Glutamatergic neuron (in vitro differentiated cells): ENCODE data around the gene STXBP4. TPM values are rescaled to one million over a fixed set of nuclear protein-coding genes. Genes with fewer than 3 reads are reported as not detected.

Experiments used
- DNase-seq: peaks from one replicate; pipeline ENCODE4 v3.0.0; 2022
- H3K27ac Mint-ChIP-seq: one replicate; pipeline ENCODE4 v1.8.0; 2020; ENCODE audit warnings: mild to moderate bottlenecking, mixed read lengths, inconsistent platforms; ENCODE audit not compliant: unreplicated experiment
- H3K27me3 Mint-ChIP-seq: one replicate; pipeline ENCODE4 v1.8.0; 2020; ENCODE audit warnings: mild to moderate bottlenecking, moderate library complexity, mixed read lengths, inconsistent platforms; ENCODE audit not compliant: unreplicated experiment
- H3K36me3 Mint-ChIP-seq: one replicate; pipeline ENCODE4 v1.8.0; 2020; ENCODE audit warnings: mild to moderate bottlenecking, mixed read lengths, inconsistent platforms; ENCODE audit not compliant: unreplicated experiment
- H3K4me1 Mint-ChIP-seq: one replicate; pipeline ENCODE4 v1.8.0; 2020; ENCODE audit warnings: mild to moderate bottlenecking, low read depth, mixed read lengths, inconsistent platforms; ENCODE audit not compliant: unreplicated experiment
- H3K4me3 Mint-ChIP-seq: one replicate; pipeline ENCODE4 v1.8.0; 2020; ENCODE audit warnings: mild to moderate bottlenecking, mixed read lengths, inconsistent platforms; ENCODE audit not compliant: unreplicated experiment
- H3K9me3 Mint-ChIP-seq: one replicate; pipeline ENCODE4 v1.8.0; 2020; ENCODE audit warnings: mild to moderate bottlenecking, moderate library complexity, mixed read lengths, inconsistent platforms; ENCODE audit not compliant: unreplicated experiment
- CTCF ChIP-seq: fragments of 200-600 bp; sonication (generic); IDR thresholded peaks from one replicate; pipeline ENCODE4 v1.5.0; 2021; ENCODE audit not compliant: partially characterized antibody, unreplicated experiment
- total RNA-seq: library from RNA; stranded (reverse); fragmentation: NEBNext Ultra II Directional; extraction: Animal tissue kit (Norgen Biotek cat#: 25700); gene quantifications from one replicate; pipeline ENCODE4 v1.2.1, GENCODE V29; 2021; ENCODE audit not compliant: unreplicated experiment

The STXBP4 gene
- total RNA-seq, 1 donor from 2014 or later: 17.7 TPM

GRCh38 chr17:55152236-55152635 is 183.7 kb downstream of the STXBP4 start:
- H3K9me3 Mint-ChIP-seq: no peaks in the 10 kb centered on the region
- H3K36me3 Mint-ChIP-seq: no peaks in the 10 kb centered on the region
- H3K4me3 Mint-ChIP-seq: no peak overlapping the region
- no peak overlapping the region for H3K27ac Mint-ChIP-seq
- H3K4me1 Mint-ChIP-seq: no peaks in the 10 kb centered on the region
- DNase-seq: no peak
- no peaks in the 10 kb centered on the region for H3K27me3 Mint-ChIP-seq
- TF ChIP-seq CTCF: no peak

GRCh38 chr17:55154101-55154500 is 185.5 kb downstream of the STXBP4 start:
- H3K27me3 Mint-ChIP-seq: no peaks in the 10 kb centered on the region
- no peak overlapping the region for H3K27ac Mint-ChIP-seq
- no peaks in the 10 kb centered on the region for H3K4me1 Mint-ChIP-seq
- H3K4me3 Mint-ChIP-seq: no peak overlapping the region
- H3K9me3 Mint-ChIP-seq: no peaks in the 10 kb centered on the region
- no peak for TF ChIP-seq CTCF
- no peaks in the 10 kb centered on the region for H3K36me3 Mint-ChIP-seq
- DNase-seq: no peak

GRCh38 chr17:55155856-55156560 is 187.4 kb downstream of the STXBP4 start:
- Mint-ChIP-seq H3K36me3 (no peaks in the 10 kb centered on the region), H3K4me3 (no peak overlapping the region), H3K9me3 (no peaks in the 10 kb centered on the region), H3K27me3 (no peaks in the 10 kb centered on the region), H3K27ac (no peak overlapping the region), H3K4me1 (no peaks in the 10 kb centered on the region)
- no peak for TF ChIP-seq CTCF
- DNase-seq: no peak

- Mint-ChIP-seq H3K27ac (no peak overlapping the region), H3K4me3 (no peak overlapping the region), H3K27me3 (no peaks in the 10 kb centered on the region), H3K4me1 (no peaks in the 10 kb centered on the region), H3K9me3 (no peaks in the 10 kb centered on the region), H3K36me3 (no peaks in the 10 kb centered on the region)
- TF ChIP-seq CTCF: no peak
- DNase-seq: no peak
Measured at GRCh38 chr17:55157165-55157564, 188.6 kb downstream of the STXBP4 start.

- Mint-ChIP-seq H3K27ac (no peak overlapping the region), H3K9me3 (no peaks in the 10 kb centered on the region), H3K4me3 (no peak overlapping the region), H3K36me3 (no peaks in the 10 kb centered on the region), H3K27me3 (no peaks in the 10 kb centered on the region), H3K4me1 (no peaks in the 10 kb centered on the region)
- no peak for TF ChIP-seq CTCF
- no peak for DNase-seq
Measured at GRCh38 chr17:55158439-55158838, 189.9 kb downstream of the STXBP4 start.
